HG03066 (cell line): ENCODE measurements around the gene SKAP1.

Experiments used
- ATAC-seq: cut with Tn5 transposase; IDR thresholded peaks from one replicate; pipeline ENCODE4 v1.9.1; 2021; ENCODE audit warnings: low read depth; ENCODE audit not compliant: unreplicated experiment

SKAP1 gene

DNA sequence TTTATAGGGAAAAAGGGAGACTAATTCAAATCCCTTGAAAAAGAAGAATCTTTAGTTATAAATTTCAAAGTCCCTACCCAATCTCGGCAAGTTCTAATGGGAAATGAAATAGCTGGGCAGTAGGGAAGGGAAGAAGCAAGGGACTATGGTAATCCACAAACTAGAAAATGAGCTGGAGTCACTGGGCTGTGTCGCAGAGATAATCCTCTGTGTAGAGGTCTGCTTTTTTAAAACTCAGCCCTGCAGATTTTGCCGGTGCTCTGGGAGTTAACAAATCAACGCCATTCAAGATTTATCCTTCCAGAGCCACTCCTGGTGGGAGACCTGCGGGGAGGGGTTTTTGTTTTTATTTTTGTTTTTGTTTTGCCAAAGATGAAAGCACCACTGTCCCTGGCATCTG is 301.6 kb downstream of the SKAP1 start:
- no peak for ATAC-seq

DNA sequence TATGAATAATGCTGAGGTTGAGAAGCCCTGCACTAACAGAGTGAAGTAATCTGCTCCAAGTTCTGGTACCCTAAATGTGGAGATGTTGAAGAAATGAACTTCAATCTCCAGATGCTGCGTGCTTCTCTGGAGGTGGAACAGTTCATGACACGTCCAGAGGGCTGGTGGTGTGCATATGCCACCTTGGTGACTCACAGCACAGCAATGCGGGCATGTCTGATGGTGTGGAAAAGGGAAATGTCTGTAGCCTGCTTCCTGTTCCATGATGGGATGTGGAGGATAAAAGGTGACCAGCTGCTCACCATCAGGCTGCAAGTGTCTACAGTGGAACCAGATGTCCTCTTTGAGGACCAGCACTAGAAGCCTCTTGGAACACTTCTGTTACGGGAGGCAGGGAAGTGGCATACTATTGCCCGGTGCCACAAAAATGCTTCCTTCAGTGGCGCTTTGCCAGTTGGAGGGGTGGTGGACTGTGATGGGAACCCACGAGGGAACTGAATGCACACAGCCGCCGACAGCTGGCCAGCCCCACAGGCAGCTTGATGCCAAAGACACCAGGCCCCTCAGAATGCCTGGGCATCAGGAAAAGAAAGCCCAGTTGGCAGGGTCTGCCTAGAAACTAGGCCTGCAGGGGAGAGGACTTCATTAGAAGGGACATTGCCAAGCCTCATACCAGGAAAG is 302.5 kb downstream of the SKAP1 start:
- ATAC-seq, result no peak

DNA sequence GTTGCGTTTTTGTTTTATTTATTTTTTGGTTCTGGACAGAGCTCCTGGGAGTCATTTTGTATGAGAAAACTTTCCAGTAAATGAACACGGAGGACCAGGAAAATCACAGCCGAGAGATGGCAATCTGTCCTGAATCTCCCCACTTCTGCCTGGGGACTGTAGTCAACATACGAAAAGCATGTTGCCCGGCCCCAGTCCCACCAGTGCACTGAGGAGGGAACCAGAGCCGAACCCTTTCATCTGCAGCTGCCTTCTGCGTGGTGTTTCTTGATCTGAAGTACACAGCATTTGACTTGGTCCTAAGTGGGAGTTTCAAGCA is 303.5 kb downstream of the SKAP1 start:
- no peak for ATAC-seq

DNA sequence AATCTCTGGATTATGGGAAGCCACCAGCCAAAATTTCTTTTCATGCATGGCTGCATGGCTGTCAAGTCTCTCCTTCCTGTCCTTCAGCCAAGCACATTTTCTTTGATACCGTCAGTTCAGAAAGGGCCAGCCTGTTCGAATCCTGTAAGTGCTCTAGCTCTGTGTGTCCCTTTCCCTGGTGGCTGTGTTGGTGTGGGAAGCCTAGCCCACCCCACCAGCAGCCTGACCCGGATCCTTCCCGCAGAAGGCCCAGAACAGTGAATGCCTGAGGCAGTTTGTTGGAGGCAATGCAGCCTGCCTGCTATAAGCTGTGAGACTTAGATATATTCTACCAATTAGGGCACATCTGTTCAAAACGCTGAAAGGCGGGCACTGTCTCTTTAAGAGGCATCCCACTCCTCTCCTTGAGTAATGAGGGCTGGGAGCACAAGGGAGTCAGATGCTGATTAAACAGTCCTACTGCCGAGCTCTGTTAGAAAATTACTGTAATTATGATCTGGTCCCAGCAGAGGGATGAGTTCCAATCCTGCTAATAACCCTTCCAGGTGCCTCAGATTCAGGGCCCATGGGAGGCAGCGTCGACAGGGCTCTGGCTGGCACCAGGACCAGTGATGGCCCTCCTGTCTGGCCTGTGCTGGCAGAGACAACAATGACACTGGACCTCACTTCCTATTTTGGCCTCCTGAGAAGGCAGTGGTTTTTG is 304.0 kb downstream of the SKAP1 start:
- no peak for ATAC-seq

DNA sequence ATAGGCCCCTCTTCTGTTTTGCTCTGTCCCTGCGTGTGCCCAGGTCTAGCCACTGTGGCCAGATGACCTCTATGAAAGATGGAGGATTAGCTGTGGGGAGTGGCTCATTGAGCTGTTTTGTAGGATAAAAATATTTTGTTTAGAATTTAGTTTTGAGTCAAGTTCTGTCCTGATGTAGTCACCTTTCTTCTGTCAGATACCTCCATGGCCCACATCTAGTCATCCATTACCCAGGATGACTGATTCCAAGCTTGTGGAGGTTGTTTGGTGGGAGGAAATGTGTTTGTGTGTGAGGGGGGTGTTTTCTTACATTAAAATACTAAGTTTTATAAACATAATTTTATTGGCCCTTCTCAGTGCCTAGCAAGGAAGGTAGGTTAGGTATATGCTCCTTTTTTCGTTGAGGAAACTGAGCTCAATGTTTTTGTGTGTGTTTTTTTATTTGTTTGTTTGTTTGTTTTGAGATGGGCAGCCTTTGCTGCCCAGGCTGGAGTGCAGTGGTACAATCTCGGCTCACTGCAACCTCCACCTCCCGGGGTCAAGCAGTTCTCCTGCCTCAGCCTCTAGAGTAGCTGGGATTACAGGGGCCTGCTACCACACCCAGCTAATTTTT is 306.1 kb downstream of the SKAP1 start:
- ATAC-seq, result no peak

DNA sequence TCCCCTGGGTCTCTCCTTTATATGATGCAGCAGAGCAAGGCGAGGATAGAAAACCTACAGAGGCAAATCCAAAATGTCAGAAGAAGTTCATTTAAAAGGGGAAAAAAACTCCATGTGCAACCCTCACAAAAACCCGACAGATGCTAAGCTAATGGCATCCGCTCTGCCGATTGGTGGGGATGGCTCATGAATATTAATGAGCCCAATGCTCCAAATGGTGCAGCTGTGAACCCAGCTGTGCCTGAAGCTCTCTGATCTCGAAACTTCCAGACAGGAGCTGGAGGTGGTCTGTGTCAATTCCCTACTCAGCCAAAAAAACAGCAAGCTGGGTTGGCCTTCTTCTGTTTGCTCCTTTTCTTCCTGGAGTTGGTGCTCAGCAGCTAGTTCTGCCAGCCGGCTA is 306.9 kb downstream of the SKAP1 start:
- no peak for ATAC-seq

DNA sequence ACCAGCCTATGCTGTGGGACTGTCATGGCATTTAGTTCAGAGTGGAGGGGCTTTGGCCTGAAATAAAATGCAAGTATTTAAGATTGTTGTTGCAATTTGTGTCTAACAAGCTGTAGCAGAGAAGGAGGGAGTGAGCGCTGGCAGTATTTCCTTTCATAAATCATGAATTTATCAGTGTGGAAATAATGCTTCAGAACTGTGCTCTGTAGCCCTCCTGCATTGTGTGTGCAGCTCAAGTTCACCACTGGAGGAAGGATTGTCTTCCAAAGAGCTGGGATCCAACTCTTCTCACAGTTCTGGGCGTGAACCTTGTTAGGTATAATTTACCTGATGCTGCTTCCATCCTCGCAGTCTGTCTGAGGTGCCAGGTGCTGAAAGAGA is 307.4 kb downstream of the SKAP1 start:
- ATAC-seq, result no peak

DNA sequence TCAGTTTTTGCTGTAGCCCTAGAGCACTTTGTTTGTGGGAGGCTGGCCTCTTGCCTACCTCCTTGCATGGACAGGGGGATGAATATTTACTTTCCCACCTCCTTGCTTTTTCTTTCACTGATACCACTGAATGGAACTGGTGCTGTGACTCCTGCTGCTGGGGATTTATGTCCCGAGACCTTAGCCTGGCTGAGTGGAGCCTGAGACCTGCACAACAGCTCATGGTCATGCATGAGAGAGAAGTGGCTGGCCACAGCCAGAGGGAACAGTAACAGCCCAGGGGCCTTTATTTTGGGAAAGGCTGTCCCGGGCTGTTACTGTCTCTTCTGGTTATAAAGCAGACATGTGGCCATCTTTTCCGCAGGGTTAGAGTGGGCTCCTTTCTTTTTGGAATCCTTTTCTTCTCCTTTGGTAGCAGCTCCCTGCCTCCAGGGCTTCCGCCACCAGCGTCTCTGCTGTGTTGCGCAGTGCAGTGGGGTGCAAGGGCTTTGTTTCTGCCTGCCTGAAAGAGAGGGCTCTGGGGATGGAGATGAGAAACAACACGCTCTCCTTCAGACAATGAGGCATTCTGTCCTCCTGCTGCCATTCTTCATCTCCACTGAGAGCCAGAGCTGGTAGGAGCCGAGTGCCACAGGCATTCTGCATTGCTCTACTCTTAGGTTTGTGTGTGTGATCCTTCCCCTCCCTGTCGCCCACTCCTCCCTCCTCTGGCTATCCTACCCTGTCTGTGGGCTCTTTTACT is 307.9 kb downstream of the SKAP1 start:
- no peak for ATAC-seq

DNA sequence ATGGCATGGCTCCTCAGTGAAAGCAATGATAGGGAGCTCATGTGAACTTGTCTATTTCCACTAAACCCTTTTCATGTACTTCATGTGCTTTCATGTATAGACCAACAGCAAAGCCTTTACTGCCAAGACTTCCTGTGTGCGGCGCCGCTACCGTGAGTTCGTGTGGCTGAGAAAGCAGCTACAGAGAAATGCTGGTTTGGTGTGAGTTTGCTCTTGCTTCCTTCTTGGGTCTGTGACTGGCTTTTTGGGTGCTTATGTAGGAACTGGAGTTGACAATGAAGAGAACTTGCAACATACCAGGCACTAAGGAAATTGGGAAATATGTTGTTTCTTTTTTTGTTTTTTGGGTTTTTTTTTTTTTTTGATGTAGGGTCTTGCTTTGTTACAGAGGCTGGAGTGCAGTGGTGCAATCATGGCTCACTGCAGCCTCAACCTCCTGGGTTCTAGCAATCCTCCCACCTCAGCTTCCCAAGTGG is 316.8 kb downstream of the SKAP1 start:
- peak; percentile 47 for ATAC-seq

DNA sequence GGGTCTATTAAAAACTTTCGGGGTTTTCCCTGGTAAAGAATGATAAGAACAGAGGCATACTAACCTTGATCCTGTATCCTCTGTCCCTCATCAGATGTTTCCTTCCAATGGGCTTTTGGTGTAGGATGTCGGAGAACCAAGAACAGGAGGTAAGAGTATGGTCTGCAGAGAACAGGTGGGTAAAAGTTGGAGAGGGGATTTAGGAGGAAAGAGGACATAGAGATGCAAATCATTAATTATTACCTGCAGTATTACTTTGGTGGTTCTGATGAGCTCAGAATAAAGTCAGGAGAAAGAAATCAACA is 318.1 kb downstream of the SKAP1 start:
- ATAC-seq, result no peak

DNA sequence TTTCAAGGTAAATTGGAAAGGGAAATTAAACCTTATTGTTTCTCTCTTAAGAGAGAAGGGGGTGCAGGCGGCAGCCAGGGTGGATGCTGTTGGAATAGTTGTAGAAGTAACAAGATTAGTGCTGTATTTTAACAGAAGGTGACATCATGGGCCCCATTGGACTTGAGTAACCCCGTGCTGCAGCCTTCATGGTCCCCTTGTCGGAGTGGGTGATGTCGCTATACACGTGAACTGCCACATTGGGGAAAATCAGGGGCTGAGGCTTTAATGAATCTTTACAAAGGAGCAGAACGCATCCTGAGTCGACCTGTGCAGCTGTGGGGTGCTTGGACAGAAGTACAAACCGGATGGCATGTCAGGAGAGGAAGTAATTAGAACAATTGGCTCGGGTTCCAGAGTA is 319.3 kb downstream of the SKAP1 start:
- ATAC-seq, result no peak

DNA sequence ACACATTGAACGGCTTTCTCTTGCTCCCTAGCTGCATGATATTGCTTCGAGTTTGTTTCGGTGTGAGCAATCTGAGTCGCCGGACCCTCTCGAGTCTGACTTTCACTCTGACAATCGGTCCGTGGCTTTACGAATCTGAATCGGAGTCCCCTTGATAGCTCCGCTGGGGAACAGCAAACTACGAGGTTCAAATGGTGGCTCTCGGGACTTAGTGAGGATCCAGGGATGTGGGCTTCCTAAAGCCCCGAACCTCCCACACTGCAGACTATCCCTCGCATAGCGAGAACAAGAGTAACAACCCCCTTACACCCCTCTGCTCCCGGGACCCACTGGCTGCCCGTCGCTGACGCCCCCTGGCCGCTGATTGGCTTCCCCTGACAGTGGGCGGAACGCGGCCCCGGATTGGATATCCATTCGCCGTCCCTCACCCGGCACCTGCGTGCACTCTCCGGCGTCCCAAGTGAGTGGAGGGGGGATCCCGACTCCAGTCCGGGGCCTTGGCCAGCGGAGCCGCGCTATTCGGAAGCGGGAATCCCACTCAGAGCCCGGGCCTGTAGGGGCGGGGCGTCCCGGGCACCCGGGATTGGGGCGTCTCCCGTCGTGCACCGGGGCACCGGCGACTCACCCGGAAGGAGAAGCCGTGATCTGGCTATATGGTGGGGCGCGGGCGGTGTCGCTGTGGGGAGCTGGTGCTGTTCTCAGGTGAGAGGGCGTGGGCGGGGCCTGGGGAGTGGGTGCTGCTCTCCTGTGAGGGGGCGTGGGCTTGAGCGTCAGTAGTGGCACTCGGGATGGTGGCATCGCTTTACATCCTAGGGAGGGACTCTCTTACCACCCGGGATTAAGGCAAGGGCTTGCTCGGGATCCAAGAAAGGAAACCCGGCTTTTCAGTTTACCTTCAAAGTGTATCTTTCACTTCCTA is 322.6 kb downstream of the SKAP1 start, which contains the start of gene SNX11:
SNX11 (plus strand) TSS at position 630 of the 919 bp plus-strand sequence. CDS start 4,278 bp downstream, outside the sequence.
- ATAC-seq, result peak; percentile 82

DNA sequence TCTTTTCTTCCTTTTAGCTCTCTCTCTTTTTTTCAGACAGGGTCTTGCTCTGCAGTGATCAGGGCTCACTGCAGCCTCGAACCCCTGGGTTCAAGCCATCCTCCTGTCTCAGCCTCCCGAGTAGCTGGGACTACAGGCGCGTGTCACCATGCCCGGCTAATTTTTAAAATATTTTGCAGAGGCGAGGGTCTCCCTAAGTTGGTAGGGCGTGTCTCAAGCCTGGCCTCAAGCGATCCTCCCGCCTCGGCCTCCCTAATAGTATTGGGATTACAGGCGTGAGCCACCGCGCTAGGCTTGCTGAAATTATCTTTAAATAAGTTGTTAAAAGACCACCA is 323.2 kb downstream of the SKAP1 start:
- ATAC-seq, result no peak

DNA sequence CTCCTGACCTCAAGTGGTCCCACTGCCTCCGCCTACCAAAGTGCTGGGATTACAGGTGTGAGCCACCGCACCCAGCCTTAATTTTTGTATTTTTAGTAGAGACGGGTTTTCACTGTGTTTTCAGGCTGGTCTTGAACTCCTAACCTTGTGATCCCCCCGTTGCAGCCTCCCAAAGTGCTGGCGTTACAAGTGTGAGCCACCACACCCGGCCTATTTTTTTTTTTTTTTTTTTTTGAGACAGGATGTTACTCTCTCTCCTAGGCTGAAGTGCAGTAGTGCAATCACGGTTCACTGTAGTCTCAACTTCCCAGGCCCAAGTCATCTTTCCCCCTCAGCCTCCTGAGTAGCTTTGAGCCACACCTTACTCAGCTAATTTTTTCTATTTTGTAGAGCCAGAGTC is 325.6 kb downstream of the SKAP1 start:
- no peak for ATAC-seq

DNA sequence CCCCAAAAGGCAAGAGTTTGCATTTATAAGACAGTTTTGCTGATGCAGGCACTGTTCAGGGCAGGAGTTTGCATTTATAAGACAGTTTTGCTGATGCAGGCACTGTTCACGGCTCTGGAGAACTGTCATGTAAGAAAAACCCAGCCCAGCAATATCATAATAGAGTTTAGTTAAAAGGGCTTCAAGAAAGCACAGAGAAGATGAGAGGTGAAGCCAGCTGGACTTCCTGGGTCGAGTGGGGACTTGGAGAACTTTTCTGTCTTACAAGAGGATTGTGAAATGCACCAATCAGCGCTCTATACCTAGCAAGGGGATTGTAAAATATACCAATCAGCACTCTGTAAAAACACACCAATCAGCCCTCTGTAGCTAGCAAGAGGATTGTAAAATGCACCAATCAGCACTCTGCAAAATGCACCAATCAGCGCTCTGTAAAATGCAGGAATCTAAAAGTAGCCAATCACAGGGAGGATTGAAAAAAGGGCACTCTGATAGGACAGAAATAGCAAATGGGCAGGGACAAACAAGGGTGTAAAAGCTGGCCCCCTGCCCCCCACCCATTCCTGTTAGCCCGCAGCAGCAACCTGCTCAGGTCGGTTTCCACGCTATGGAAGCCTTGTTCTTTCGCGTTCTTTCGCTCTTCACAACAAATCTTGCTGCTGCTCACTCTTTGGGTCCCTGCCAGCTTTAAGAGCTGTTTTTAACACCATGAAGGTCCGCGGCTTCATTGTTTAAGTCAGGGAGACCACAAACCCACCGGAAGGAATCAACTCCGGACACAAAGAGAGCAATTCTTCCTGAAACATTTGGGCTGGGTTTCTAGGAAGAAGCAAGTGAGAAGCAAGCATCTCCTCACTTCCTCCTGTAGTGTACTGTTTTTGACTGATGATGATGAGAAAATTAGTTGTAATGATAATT is 327.0 kb downstream of the SKAP1 start:
- no peak for ATAC-seq

DNA sequence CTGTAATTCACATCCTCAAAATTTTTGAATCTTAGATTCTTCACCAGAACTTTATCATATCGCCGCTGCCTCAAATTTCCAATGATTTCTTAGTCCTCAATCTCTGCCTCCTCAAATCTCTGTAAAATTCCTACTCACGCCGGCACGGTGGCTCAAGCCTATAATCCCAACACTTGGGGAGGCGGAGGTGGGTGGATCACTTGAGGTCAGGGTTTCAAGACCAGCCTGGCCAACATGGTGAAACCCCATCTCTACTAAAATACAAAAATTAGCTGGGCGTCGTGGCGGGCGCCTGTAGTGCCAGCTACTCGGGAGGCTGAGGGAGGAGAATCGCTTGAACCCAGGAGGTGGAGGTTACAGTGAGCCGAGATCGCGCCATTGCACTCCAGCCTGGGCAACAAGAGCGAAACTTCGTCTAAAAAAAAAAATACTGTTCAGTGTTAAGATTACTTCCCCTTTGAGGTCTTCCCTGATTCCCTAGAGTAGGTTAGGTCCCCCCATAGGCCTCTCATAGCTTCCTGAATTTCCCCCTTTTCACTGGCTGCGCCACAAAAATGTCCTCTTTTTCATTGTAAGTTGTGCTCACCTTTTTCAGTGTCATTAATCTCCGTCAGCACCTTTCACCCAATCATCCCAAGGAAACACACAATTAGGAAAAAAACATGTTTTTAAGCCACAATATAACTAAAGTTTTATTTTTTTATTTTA is 327.8 kb downstream of the SKAP1 start:
- ATAC-seq, result no peak

DNA sequence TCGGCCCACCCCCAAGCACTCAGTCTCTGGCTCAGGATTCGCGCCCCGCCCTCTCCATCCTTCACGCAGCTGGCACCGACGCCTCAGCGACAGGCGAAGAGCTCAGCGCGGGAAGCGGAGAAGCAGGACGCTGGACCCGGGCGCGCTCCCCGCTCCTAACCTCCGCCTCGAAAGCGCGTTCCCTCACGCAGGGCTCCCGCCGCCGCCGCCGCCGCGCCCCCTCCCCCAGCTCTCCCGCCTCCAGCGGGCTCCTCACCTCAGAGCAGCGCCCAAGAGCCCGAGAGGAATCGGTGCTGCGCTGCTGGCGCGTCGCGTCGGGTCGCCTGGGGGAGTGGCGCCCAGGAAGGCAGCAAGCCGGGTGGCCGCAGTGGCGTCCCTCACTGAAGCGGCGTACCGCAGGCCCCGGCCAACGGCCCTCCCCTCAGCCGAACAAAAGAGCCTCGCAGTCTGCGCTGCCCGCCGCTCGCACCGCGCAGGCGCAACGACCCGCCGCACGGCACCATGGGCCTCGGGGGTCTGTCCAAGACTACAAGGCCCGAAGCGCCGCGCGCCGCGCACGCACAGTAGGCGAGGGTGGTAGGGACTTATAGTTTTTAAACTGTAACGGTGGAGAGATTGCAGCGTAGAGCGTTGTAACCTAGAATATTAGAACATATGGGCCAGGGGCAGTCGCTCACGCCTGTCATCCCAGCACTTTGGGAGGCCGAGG is 328.8 kb downstream of the SKAP1 start, which contains the start of gene CBX1:
CBX1 (minus strand) TSS at position 467 of the 709 bp plus-strand sequence. CDS start 24,474 bp downstream, outside the sequence.
- peak; percentile 81 for ATAC-seq

DNA sequence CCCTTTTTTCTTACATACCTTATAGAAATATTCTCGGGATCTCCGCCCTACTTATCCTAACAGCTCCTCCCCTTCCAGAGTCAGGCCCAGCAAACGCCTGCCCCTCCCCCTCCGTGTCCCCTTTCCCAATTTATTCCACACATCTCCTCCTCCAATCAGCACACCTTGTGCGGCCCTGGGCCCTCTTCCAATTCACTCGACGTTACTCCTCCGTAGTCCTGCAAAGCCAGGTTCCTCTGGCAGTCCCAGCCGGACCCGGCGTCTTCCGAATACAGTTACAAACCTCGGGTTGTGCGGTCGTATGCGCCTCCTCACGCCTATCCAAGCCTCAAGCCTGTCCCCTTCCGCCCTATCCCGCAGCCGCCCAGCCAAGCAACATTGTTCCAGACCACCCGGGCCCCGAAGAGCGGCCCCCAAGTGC is 329.4 kb downstream of the SKAP1 start:
- no peak for ATAC-seq
